Measurements from ENCODE around the gene RNF213.

DNA sequence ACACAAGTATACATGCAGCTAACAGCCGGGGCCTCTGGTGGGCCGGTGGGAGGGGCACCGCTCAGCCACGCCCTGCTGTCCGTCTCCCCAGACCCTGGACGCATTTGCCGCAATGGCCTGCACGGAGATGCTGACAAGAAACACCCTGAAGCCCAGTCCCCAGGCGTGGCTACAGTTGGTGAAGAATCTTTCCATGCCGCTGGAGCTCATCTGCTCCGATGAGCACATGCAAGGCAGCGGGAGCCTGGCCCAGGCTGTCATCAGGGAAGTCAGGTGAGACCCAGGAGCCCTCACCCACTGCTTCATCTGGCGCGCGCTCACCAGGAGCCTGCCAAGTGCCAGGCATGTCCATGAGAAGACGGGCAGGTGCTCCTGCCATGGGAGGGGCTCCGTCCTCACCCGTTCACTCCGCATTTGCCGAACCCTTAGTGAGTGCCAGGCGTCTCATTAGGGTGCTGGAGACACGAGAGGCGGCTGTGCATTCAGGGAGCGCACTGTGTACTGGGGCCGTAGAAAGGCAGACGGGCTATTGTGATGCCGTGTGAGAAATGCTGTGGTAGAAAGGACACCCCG, 103.0 kb downstream of the RNF213 start:
- TF ChIP-seq POLR2A (IDR thresholded peaks at IDR 0.05) (no peak), CTCF (IDR thresholded peaks at IDR 0.05) (no peak)
